Thoracic aorta (tissue), 2 donors: ENCODE results near the gene PRSS48. TPM values are rescaled to one million over a fixed set of nuclear protein-coding genes. Genes with fewer than 3 reads are reported as not detected.

Source experiments
- ATAC-seq: fragments of 150-250 bp; one replicate; pipeline ENCODE4 v1.8.0; 2017; ENCODE audit warnings: low read depth; ENCODE audit not compliant: insufficient number of reproducible peaks, low FRiP score
- DNase-seq: peaks from one replicate; pipeline ENCODE4 v3.0.0-alpha.2; 2020; ENCODE audit warnings: low spot score
- H3K27ac ChIP-seq, 2 donors: fragments of 200-600 bp; sonication (generic); 1 replicate in 1 of 2; 2 replicates in 1 of 2; pipeline ENCODE4 v1.5.1; 2016; ENCODE audit warnings: mild to moderate bottlenecking in 2 of 2, moderate library complexity in 2 of 2
- H3K27me3 ChIP-seq: fragments of 200-600 bp; sonication (generic); replicated peaks from 2 replicates; pipeline ENCODE4 v1.6.0; 2016; ENCODE audit warnings: mild to moderate bottlenecking; ENCODE audit not compliant: insufficient read depth
- H3K36me3 ChIP-seq: fragments of 200-600 bp; sonication (generic); one replicate; pipeline ENCODE4 v1.5.1; 2016
- H3K4me1 ChIP-seq, 2 donors: fragments of 200-600 bp; sonication (generic); 1 replicate in 1 of 2; 2 replicates in 1 of 2; pipeline versions ENCODE4 v1.5.1 to v1.6.0; 2016; ENCODE audit warnings: low read depth in 2 of 2, mild to moderate bottlenecking in 1 of 2; ENCODE audit not compliant: control insufficient read depth in 1 of 2
- H3K4me3 ChIP-seq: fragments of 200-600 bp; sonication (generic); 2 replicates; pipeline ENCODE4 v1.5.1; 2016; ENCODE audit warnings: mild to moderate bottlenecking
- H3K9me3 ChIP-seq: fragments of 200-600 bp; sonication (generic); 2 replicates; pipeline ENCODE4 v1.5.1; 2016
- CTCF ChIP-seq: fragments of 200-600 bp; sonication (generic); IDR thresholded peaks from one replicate; pipeline ENCODE4 v1.5.1; 2019; ENCODE audit warnings: antibody characterized with exemption
- total RNA-seq, 2 donors: library from RNA; depleted of rRNA; stranded (reverse); fragments of >200 nt; gene quantifications; one replicate each; pipeline versions ENCODE4 v1.1.0 to v1.2.3, GENCODE V29; 2016

PRSS48 gene
- total RNA-seq, 2 donors from 2014 or later: not detected

- Histone ChIP-seq H3K27ac (no peak overlapping the region), H3K27me3 (no peaks in the 10 kb centered on the region), H3K36me3 (peaks cover 9% of the 10 kb centered on the region), H3K9me3 (no peaks in the 10 kb centered on the region), H3K4me1 (peaks cover 15 to 35% of the 10 kb centered on the region in 2 donors), H3K4me3 (no peak overlapping the region)
- DNase-seq (no peak), ATAC-seq (no peak)
- TF ChIP-seq CTCF: no peak
Measured at GRCh38 chr4:151310124-151310728, 33.3 kb downstream of the PRSS48 start.

- H3K4me3 ChIP-seq: no peak overlapping the region
- ATAC-seq (no peak), DNase-seq (no peak)
- peaks cover 7% of the 10 kb centered on the region for H3K36me3 ChIP-seq
- no peak for TF ChIP-seq CTCF
- H3K4me1 ChIP-seq: peaks cover 28 to 55% of the 10 kb centered on the region in 2 donors
- no peaks in the 10 kb centered on the region for H3K27me3 ChIP-seq
- H3K9me3 ChIP-seq: no peaks in the 10 kb centered on the region
- no peak overlapping the region for H3K27ac ChIP-seq
Measured at GRCh38 chr4:151313306-151314009, 36.5 kb downstream of the PRSS48 start.

GRCh38 chr4:151314010-151314355, 37.0 kb downstream of the PRSS48 start:
- H3K4me1 ChIP-seq: peaks cover 28 to 55% of the 10 kb centered on the region in 2 donors
- H3K9me3 ChIP-seq: no peaks in the 10 kb centered on the region
- no peak for TF ChIP-seq CTCF
- H3K27me3 ChIP-seq: no peaks in the 10 kb centered on the region
- DNase-seq: no peak
- no peak for ATAC-seq
- peak overlapping the region in 1 of 2 donors; percentile 64 for H3K27ac ChIP-seq
- H3K36me3 ChIP-seq: peaks cover 2% of the 10 kb centered on the region
- H3K4me3 ChIP-seq: no peak overlapping the region

- no peaks in the 10 kb centered on the region for H3K27me3 ChIP-seq
- H3K9me3 ChIP-seq: no peaks in the 10 kb centered on the region
- TF ChIP-seq CTCF: no peak
- DNase-seq (no peak), ATAC-seq (no peak)
- H3K4me1 ChIP-seq: peaks cover 28 to 55% of the 10 kb centered on the region in 2 donors
- H3K4me3 ChIP-seq: no peak overlapping the region
- no peaks in the 10 kb centered on the region for H3K36me3 ChIP-seq
- peak overlapping the region; percentile 64 to 65 for H3K27ac ChIP-seq
Measured at GRCh38 chr4:151314479-151314878, 37.5 kb downstream of the PRSS48 start.

GRCh38 chr4:151315212-151315886, 38.4 kb downstream of the PRSS48 start:
- H3K9me3 ChIP-seq: no peaks in the 10 kb centered on the region
- peak overlapping the region; percentile 64 to 65 for H3K27ac ChIP-seq
- DNase-seq: no peak
- ATAC-seq: no peak
- H3K27me3 ChIP-seq: no peaks in the 10 kb centered on the region
- H3K4me1 ChIP-seq: peaks cover 28 to 63% of the 10 kb centered on the region in 2 donors
- peak overlapping the region; percentile 5 for H3K4me3 ChIP-seq
- no peak for TF ChIP-seq CTCF
- H3K36me3 ChIP-seq: no peaks in the 10 kb centered on the region
